GM13976 (cell line): ENCODE results near the gene TSN.

Experiments used
- DNase-seq: peaks from one replicate; pipeline ENCODE4 v3.0.0; 2012; ENCODE audit warnings: low spot score
- in situ Hi-C: fragments of 300-500 bp; cut with MboI; formaldehyde crosslinking; loops from one replicate; pipeline ENCODE4 v1.12.0; 2022; ENCODE audit warnings: low sequenced_read_pairs, mixed read lengths, inconsistent platforms; ENCODE audit not compliant: unreplicated experiment
- TF ChIP-seq, protein P1 (sequence below): IDR thresholded peaks from 2 replicates; pipeline ENCODE4 v1.5.1; 2012; ENCODE audit warnings: borderline replicate concordance, mild to moderate bottlenecking; ENCODE audit not compliant: insufficient read depth; ENCODE audit errors: extremely low read depth, missing control alignments, control extremely low read depth

TSN gene

DNA sequence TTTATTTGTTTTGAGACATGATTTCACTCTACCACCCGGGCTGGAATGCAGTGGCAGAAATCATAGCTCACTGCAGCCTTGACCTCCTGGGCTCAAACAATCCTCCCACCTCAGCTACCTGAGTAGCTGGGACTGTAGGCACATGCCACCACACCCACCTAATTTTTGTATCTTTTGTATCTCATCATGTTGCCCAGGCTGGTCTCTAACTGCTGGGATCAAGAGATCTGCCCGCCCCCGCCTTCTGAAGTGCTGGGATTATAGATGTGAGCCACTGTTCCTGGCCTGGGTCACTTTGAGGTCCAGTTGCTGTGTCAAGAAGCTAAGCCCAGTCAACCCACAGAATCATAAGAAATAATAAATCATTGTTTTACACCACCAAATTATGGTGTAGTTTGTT lies 38.4 kb downstream of the TSN start:
- TF ChIP-seq, protein P1, sequence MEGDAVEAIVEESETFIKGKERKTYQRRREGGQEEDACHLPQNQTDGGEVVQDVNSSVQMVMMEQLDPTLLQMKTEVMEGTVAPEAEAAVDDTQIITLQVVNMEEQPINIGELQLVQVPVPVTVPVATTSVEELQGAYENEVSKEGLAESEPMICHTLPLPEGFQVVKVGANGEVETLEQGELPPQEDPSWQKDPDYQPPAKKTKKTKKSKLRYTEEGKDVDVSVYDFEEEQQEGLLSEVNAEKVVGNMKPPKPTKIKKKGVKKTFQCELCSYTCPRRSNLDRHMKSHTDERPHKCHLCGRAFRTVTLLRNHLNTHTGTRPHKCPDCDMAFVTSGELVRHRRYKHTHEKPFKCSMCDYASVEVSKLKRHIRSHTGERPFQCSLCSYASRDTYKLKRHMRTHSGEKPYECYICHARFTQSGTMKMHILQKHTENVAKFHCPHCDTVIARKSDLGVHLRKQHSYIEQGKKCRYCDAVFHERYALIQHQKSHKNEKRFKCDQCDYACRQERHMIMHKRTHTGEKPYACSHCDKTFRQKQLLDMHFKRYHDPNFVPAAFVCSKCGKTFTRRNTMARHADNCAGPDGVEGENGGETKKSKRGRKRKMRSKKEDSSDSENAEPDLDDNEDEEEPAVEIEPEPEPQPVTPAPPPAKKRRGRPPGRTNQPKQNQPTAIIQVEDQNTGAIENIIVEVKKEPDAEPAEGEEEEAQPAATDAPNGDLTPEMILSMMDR = no peak
- in situ Hi-C loops = no loop called here
- DNase-seq = no peak

DNA sequence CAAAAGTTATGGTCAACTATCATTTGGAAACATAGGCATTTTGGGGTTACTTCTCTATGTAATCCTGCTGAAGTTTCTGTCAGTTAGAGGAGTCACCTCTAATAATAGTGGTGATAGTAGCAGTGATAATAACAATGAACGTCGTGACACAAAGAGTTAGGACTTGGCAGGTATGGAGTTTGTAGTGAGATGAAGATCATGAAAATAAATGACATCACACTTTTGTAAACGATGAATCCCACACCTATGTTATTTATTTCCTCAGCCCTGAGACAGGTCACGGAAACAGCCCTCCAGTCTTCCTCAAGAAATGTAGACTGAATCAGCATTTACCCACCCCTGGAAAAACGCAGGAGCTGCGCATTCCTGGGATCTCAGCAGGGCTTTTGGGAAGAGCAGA lies 38.8 kb downstream of the TSN start:
- no peak for DNase-seq
- TF ChIP-seq, protein P1 = no peak
- in situ Hi-C loops = no loop called here

DNA sequence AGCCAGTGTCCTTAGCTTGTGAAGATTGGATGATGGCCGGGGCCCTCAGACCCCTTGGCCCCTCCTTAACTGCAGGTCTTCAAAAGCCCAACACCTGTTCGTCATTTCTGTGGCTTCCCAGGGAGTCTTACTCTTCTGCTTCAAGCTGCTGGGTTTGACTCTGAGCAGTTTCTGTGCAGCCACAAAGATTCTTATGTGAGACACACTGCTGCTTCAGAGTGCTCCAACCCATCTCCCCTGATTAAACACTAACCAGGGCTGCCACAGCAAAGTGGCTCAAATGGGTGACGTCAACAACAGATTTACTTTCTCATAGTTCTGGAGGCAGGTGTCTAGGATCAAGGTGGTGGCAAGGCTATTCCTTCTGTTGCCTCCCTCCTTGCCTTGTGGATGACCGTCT lies 40.8 kb downstream of the TSN start:
- no peak for DNase-seq
- TF ChIP-seq, protein P1 = no peak
- in situ Hi-C loops = no loop called here

DNA sequence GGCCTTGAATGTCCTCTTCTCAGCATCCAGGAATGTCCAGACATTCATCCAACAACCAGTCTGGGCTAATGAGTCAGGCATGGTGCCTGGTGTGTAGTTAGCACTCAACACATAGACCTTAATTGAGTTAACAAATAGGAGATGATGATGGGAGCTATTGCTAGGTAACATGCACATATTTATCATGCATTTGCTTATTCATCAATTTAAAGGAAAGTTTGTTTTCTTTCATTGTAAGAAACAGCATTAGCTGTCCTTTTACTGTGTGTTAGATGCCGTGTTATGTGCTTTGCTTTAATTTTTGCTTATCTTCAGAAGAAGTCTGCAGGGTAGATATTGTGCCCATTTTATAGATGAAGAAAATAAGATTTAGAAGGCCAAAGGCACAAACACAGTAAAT lies 43.2 kb downstream of the TSN start:
- TF ChIP-seq, protein P1 = no peak
- no peak for DNase-seq
- in situ Hi-C loops = no loop called here

DNA sequence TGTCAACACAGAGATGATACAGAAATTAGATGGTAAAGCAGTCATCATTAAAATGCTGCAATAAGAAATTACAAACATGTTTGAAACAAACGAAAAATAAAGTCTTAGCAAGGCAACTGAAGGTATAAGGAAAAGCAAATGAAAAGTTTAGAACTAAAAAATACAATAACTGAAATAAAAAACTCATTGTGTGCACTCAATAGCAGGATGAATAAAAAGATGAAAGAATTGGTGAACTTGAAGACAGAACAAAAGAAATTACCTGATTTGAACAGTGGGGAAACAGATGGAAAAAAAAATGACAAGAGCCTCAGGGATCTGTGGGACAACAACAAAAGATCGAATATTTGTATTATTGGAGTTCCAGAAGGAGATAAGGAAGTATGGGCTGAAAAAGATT lies 46.5 kb downstream of the TSN start:
- TF ChIP-seq, protein P1 = no peak
- no peak for DNase-seq
- in situ Hi-C loops = no loop called here

DNA sequence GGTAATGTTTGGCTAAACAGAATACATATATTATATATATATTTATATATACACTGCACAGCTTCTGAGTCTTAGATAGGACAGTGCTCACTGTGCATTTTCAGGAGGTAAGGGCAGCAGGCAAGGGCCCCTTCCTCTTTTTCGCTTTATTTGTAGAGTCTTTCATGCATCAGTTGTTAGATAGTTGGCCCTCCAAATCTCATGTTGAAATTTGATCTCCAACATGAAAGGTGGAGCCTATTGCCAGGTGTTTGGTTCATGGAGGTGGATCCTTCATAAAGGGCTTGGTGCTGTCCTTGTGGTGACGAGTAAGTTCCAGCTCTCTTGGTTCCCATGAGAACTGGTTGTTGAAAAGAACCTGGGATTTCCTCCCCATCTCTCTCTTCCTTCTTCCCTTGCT lies 48.1 kb downstream of the TSN start:
- no peak for DNase-seq
- in situ Hi-C loops = no loop called here
- TF ChIP-seq, protein P1 = no peak

DNA sequence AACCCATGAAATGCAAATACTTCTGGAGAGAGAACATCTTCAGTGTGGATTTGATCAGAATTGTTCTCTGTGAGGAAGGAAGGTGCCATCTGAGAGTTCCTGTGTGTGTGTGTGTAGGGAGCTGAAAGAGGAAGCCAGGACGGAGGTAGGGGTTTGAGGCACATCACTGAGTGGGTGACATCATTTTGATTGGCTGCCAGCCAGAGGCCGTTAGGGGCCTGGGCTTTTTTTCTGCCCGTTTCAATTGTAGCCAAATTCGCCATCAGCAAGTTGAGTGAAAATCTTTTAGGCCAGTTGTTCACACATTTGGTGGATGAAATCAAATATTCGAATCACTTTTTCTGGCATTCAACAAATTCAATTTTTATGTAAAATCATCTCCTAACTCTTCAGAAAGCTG lies 48.9 kb downstream of the TSN start:
- DNase-seq = peak; percentile 60
- TF ChIP-seq, protein P1 = no peak
- in situ Hi-C loops = no loop called here
